ENCODE measurements around the gene HIP1.
"Not testable (repeated sequence)": the region's sequence is repeated elsewhere in the genome, so short reads cannot be mapped to it uniquely, and the experiment has no call there.

Gene HIP1

DNA sequence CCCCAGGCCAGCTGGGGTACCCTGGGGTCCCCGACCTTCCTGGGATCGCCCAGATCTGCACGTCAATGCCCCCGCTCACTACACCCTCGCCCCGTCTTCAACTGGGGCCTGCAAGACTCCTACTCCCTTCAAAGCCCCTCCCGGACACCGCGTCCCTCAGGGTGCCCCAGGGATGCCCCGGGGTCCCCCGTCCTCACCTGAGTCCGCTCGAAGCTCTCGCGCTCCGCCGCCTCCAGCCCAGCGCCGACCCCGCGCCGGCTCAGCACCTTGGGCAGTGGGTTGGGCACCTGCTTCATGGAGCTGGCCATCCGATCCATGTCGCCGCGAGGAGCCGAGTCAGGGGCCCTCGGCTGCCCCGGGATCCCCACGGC, at the start of gene HIP1:
Gene HIP1, minus strand, starts transcription at position 338 of the 371 bp plus-strand sequence. Its CDS starts 21 bp downstream, at position 317.
- DNase-seq (ENCODE audit: low read depth) = no peak

DNA sequence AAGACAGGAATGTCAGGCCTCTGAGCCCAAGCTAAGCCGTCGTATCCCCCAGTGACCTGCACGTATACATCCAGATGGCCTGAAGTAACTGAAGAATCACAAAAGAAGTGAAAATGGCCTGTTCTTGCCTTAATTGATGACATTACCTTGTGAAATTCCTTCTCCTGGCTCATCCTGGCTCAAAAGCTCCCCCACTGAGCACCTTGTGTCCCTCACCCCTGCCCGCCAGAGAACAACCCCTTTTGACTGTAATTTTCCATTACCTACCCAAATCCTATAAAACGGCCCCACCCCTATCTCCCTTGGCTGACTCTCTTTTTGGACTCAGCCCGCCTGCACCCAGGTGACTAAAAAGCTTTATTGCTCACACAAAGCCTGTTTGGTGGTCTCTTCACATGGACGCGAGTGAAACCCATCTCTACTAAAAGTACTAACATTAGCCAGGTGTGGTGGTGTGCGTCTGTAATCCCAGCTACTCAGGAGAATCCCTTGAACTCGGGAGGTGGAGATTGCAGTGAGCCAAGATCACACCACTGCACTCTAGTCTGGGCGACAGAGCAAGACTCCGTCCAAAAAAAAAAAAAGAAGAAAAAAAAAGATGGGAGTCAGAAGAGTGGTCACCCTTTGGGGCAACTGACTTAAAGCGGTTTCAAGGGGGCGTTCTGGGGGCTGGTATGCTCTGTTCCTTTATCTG, 49.6 kb upstream of the HIP1 start:
- not testable (repeated sequence) for DNase-seq (ENCODE audit: low read depth)

DNA sequence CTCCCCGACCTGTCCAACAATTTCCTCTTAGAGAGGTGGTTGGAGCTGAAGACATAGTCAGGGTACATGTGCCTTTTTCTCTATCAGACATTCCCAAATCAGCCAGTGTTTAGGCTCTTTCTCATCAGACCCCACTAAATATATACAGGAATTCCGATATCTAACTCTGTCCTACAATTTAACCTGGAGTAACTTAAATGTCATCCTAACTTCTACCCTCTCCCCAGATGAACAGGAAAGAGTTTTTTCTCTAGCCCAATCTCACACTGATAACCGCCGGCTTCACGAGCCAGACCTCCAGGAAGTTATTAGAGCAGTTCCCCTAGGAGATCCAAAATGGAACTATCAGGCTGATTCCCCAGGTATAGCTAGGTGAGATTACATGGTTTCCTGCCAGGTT, 44.3 kb upstream of the HIP1 start:
- not testable (repeated sequence) for DNase-seq (ENCODE audit: low read depth)

DNA sequence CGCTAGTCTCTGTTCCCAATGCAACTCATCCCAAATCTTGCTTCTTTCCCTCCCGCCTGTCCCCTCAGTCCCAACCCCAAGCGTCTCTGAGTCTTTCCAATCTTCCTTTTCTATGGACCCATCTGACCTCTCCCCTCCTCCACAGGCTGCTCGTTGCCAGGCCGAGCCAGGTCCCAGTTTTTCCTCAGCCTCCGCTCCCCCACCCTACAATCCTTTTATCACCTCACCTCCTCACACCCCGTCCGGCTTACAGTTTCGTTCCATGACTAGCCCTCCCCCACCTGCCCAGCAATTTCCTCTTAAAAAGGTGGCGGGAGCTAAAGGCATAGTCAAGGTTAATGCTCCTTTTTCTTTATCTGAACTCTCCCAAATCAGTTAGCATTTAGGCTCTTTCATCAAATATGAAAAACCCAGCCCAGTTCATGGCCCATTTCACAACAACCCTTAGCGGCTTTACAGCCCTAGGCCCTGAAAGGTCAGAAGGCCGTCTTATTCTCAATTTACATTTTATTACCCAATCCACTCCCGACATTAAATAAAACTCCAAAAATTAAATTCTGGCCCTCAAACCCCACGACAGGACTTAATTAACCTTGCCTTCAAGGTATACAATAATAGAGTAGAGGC, 42.0 kb upstream of the HIP1 start:
- not testable (repeated sequence) for DNase-seq (ENCODE audit: low read depth)

DNA sequence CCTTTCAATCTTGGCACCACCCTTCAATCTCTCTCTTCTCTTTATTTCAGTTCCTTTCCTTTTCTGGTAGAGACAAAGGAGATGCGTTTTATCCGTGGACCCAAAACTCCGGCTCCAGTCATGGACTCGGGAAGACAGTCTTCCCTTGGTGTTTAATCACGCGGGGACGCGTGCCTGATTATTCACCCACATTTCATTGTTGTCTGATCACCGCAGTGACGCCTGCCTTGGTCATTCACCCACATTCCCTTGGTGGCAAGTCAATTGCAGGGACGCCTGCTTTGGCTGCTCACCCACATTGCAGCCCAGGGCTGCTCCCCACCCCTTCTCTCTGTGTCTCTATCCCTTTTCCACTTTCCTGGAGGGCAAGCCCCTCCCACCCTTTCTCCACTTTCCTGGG, 40.8 kb upstream of the HIP1 start:
- DNase-seq (ENCODE audit: low read depth) = not testable (repeated sequence)

DNA sequence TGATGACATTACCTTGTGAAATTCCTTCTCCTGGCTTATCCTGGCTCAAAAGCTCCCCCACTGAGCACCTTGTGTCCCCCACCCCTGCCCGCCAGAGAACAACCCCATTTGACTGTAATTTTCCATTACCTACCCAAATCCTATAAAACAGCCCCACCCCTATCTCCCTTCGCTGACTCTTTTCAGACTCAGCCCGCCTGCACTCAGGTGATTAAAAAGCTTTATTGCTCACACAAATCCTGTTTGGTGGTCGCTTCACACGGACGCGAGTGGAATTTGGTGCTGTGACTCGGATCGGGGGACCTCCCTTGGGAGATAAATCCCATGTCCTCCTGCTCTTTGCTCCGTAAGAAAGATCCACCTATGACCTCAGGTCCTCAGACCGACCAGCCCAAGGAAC, 40.3 kb upstream of the HIP1 start:
- DNase-seq (ENCODE audit: low read depth) = not testable (repeated sequence)

DNA sequence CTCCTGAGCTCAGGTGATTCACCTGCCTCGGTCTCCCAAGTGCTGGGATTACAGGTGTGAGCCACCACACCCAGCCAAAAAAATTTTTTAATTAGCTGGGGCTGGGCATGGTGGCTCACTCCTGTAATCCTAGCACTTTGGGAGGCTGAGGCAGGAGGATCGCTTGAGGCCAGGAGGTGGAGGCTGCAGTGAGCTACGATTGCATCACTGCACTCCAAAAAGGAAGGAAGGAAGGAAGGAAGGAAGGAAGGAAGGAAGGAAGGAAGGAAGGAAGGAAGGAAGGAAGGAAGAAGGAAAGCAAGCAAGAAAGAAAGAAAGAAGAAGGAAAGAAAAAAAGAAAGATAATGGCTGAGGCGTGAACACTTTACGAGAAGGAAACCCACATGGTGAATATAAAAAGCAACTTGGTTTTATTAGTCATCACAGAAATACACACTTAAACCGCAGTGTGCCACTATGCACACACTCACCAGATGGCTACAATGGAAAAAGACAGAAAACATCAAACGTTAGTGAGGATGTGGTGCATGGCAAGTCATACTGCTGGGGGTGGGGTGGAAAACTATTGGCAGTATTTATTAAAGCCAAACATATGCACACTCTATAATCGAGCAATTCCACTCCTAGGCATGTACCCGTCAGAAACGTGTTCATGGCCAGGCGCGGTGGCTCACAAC, 37.7 kb upstream of the HIP1 start:
- DNase-seq (ENCODE audit: low read depth) = peak; percentile 23

DNA sequence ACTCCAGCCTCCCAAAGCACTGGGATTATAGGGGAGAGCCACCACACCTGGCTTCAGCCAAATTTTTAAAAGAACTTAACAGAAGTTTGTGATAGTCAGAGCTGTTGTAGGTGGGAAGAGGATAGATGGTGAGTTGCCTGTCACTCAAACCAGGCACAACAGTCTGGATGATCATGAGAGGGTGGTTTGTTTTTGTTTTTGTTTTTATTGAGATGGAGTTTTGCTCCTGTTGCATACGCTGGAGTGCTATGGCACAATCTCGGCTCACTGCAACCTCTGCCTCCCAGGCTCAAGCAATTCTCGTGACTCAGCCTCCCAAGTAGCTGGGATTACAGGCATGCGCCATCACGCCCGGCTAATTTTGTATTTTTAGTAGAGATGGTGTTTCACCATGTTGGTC, 35.2 kb upstream of the HIP1 start:
- not testable (repeated sequence) for DNase-seq (ENCODE audit: low read depth)

DNA sequence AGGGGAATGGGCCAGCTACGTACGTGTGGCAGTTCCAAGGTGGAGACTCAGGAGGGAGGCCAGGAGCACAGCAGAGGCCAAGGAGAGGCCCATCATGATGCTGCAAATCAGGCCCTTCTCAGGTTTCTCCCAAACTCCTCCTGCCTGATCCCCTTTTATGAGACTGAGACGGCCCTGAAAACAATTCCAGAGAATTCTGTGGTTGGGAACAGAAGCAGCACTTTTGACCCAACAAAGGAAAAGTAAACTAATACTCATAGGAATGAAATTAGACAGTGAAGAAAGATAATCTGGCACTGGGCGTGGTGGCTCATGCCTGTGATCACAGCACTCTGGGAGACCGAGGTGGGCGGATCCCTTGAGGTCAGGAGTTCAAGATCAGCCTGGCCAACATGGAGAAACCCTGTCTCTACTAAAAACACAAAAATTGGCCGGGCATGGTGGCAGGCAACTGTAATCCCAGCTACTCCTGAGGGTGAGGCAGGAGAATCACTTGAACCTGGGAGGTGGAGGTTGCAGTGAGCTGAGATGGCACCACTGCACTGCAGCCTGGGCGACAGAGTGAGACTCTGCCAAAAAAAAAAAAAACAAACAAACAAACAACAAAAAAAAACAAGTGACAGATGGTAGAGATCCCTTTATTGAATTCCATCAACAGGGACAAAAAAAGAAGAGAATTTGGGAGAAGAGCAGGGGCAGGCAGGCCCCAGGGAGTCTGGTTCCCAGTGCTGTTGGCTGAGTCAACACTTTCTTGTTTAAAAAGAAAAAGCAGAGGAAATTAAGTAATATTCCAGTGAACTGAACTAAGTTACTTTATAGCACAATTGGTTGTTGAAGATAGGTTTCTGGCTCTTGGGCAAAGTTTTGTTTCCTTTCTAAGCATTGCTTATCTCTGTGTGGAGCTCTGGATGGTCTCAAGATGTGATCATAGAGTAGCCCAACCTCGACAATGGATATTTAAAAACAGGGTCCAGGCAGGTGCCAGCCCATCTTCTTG, 33.6 kb upstream of the HIP1 start, which contains the start of gene CCL26:
Gene CCL26, minus strand, starts transcription at position 131 of the 997 bp plus-strand sequence. Its CDS starts 35 bp downstream, at position 96.
- DNase-seq (ENCODE audit: low read depth) = no peak

DNA sequence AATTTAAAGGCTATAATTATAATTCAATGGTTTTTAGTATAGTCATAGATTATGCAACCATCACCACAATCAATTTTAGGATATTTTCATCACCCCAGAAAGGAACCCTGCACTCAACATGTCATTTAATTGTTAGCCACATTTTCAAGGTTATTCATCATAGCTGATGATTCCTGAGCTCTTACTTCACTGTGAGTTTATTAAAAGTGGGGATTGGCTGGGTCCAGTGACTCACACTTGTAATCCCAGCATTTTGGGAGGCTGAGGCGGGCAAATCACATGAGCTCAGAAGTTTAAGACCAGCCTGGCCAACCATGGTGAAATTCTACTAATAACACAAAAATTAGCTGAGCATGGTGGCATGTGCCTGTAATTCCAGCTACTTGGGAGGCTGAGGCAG, 32.5 kb upstream of the HIP1 start:
- DNase-seq (ENCODE audit: low read depth) = no peak

DNA sequence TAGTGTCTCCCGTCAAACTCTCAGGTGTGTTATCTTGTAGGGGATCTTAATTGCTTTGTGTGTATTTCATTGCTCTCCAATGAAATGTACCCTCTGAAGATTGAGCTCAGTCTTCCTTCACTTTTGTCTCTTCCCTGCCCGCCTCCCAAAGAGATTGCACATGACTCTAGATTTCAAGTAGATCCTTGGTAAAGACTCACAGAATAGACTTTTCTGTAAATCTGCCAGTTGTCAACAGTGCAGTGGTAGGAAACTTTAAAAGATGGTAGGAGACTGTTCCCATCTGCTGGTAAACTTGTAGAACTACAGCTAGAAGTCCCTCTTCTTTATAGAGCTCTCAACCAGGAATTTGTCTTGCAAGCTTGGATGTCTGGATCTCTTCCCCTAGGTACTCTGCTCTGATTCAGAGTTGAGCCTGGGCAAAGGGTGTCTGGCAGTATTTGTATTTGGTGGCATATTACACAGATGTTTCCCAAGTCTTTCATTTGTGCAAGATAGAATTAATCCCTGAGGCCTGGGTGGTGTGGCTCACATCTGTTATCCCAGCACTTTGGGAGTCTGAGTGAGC, 23.7 kb upstream of the HIP1 start:
- DNase-seq (ENCODE audit: low read depth) = no peak

DNA sequence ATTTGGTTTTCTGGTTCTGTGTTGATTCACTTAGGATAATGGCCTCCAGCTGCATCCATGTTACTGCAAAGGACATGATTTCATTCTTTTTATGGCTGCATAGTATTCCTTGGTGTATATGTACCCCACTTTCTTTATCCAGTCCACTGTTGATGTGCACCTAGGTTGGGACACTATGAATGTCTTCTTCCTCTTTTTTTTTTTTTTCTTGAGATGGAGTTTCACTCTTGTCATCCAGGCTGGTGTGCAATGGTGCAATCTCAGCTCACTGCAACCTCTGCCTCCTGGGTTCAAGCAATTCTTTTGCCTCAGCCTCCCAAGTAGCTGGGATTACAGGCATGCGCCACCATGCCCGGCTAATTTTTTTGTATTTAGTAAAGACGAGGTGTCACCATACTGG, 23.1 kb upstream of the HIP1 start:
- not testable (repeated sequence) for DNase-seq (ENCODE audit: low read depth)

DNA sequence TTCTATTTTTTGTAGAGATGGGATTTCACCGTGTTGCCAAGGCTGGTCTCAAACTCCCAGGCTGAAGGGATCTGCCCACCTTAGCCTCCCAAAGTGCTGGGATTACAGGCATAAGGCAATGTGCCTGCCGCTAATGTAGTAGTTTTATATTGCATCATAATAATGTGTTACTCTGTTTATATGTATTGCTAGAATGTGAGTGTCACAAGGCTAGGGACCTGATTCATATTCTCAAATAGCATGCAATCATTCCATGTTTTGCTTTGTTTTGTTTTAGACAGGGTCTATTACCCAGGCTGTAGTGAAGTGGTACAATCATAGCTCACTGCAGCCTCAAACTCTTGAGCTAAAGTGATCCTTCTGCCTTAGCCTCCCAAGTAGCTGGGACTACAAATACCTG, 19.8 kb upstream of the HIP1 start:
- no peak for DNase-seq (ENCODE audit: low read depth)

DNA sequence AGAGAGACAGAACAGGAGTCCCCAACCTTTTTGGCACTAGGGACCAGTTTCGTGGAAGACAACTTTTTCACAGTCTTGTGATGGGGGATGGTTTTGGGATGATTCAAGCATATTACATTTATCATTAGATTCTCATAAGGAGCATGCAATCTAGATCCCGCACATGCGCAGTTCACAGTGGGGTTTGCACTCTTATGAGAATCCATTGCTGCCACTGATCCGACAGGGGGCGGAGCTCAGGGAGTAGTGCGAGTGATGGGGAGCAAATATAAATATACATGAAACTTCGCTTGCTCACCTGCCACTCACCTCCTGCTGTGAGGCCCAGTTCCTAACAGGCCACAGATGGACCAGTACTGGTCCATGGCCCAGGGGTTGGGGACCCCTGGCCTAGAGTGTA, 19.1 kb upstream of the HIP1 start:
- DNase-seq (ENCODE audit: low read depth) = no peak

DNA sequence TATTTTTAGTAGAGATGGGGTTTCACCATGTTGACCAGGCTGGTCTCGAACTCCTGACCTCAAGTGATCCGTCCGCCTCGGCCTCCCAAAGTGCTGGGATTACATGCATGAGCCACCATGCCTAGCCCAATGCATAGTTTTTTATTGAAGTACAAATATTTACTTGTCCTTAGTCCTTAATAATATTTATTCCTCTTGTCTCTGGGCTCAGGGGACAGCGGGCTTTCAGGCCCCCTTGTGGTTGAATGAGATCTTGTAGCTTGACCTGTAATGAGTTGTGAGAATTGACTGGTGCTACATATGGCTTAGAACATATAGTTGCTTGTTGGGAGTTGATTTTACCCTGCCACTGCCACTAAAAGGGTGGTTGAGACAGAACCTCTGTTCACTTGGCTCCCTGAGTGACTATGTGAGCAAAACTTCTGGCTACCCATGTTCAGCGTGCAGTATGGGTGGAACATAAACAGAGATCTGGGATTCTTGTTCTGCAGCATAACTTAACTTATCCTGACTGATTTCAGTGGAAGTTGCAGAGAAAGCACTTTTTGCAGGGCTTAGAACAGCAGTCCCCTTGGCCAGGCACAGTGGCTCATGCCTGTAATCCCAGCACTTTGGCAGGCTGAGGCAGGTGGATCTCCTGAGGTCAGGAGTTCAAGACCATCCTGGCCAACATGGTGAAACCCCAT, 18.4 kb upstream of the HIP1 start:
- DNase-seq (ENCODE audit: low read depth) = no peak

DNA sequence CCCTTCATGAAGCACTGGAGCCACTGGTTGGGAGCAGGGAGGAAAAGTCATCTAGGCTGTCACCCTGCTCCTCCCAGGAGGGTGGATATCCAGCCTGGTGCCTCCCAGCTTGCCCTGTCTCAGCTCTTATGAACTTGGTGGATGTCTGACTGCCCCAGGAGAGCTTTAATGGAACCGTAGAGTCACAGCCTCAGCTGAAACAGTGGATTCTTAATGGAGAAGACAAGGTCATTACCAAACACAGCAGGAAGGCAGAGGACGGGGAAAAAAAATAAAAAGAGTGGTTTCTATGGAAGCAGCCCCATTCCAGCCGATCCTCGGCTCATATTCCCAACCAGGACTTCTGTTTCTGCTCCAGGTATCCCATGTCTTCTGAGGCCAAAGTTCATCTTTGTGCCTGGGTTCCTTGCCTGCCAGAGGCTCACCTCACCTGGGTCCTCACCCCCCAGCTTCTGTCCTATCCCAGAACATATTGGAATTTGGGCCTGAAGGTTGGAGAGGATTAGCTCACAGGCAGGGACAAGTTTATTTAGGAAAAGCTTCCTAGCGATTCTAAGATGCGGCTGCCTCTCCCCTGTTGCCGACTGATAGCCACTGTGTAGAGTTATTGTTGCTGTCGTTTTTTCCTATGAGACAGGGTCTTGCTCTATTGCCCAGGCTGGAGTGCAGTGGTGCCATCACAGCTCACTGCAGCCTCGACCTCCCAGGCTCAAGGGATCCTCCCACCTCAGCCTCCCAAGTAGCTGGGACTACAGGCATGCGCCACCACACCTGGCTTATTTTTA, 17.7 kb upstream of the HIP1 start:
- DNase-seq (ENCODE audit: low read depth) = no peak

DNA sequence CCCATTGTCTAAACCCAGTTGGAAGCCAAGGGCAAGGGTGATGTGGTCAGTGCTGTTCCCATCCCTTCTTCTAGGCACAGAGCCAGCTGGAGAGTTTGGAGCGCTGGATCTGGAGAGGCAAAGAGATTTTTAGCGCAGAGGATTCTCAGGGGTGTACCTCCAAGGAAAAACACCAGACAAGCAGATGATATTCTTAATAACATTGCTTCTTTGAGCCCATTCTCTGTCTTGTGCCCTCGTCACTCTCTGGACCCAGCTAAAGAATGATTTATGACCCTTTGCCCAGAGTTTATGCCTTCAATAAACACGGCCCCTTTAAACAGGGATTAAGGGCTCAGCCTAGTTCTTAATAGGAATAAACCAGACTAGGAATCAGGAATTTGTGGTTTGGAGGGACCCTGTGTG, 4.7 kb upstream of the HIP1 start:
- DNase-seq (ENCODE audit: low read depth) = no peak

DNA sequence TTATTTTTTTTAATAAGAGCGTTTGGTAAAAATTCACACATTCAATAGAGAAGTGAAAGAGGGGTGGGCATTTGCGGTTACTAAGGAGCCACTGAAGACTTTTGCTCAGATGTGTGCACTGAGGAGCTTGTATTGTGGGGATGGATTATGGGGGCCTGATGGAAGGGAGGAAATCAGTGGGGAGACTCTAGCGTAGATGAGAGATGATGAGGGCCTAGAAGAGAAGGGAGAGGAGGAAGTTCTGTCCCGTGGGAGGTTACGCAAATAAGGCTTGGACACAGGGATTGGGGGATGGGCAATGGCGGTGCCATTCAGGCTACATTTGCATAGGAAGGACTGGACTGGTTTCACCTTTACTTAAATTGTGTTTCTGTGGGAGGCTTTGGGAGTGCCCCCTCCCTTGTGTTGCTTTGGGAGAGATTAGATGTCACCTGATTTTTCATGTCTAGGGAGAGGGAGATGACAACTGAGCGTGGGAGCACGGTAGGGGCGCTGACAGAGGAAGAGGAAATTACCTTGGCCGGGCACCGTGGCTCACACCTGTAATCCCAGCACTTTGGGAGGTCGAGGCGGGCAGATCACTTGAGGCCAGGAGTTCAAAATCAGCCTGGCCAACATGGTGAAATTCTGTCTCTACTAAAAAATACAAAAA, 2.2 kb upstream of the HIP1 start:
- no peak for DNase-seq (ENCODE audit: low read depth)

DNA sequence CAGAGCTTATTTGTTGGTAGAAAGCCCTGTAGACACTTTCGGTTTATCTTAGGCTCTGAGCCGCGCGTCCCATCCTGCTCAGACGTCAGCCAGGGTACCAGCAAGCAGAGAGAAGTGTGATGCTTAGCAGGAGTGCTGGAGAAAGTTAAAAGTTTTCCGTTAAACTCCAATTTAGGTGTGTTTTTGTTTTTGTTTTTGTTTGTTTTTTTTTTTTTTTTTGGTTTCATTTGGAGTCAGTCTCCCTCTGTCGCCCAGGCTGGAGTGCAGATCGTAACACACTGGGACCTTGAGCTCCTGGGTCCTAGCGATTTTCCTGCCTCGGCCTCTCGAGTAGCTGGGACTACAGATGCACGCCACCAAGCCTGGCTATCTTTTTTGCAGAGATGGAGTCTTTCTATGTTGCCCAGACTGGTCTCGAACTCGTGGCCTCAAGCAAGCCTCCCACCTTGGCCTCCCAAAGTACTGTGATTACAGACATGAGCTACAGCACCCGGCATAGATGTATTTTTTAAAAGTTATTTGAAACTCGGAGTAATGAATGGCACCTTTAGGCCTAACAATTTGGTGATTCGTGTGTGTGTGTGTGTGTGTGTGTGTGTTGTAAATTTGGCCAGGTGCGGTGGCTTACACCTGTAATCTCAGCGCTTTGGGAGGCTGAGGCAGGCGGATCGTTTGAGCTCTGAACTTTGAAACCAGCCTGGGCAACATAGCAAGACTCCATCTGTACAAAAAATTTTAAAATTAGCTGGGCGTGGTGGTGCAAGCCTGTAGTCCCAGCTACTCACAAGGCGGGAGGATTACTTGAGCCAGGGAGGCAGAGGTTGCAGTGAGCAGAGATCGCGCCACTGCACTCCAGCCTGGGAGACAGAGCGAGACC, 1.3 kb upstream of the HIP1 start:
- DNase-seq (ENCODE audit: low read depth) = no peak
